Cardiac septum (tissue), 1 donor: ENCODE data around the gene ADIPOR2. TPM values are rescaled to one million over a fixed set of nuclear protein-coding genes. Genes with fewer than 3 reads are reported as not detected.
"Not testable (repeated sequence)": the region's sequence is repeated elsewhere in the genome, so short reads cannot be mapped to it uniquely, and the experiment has no call there.

ENCODE experiments used
- DNase-seq: peaks from one replicate; pipeline ENCODE4 v3.0.0-alpha.2; 2020; ENCODE audit warnings: low spot score
- intact Hi-C: fragments of 100-400 bp; cut with DNase I; formaldehyde crosslinking; loops from one replicate; pipeline ENCODE4 v1.14.0; 2022
- total RNA-seq: library from RNA; stranded (reverse); fragmentation: NEBNext Ultra II Directional; extraction: Animal tissue kit (Norgen Biotek cat#: 25700); gene quantifications from one replicate; pipeline ENCODE4 v1.2.1, GENCODE V29; 2021
- donor health status: DM: no; HTN: no; CAD: no.

ADIPOR2 gene
- total RNA-seq, 1 donor from 2014 or later: 33.4 TPM

DNA sequence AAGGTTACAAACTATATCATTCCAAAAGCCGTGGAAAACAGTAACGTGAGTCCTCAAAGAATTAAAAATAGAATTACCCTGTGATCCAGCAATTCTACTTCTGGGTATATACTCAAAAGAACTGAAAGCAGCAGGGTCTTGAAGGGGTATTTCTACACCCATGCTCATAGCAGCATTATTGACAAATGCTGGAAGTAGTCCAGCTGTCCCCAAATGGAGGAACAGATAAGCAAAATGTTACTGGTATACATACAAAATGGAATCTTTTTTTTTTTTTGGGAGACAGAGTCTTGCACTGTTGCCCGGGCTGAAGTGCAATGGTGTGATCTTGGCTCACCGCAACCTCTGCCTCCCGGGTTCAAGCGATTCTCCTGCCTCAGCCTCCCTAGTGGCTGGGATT lies 32.9 kb downstream of the ADIPOR2 start:
- intact Hi-C loops: no loop called here
- no peak for DNase-seq

DNA sequence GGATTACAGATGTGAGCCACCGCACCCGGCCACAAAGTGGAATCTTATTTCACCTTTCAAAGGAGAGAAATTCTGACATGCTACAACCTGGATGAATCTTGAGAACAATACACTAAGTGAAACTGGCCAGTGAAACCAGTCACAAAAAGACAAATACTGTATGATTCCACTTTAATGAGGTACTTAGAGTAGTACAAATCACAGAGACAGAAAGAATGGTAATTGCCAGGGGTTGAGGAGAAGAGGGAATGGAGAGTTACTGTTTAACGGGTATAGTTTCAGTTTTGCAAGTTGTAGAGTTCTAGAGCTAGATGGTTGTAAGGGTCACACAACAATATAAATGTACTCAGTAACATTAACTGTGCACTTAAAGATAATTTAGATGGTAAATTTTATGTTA lies 33.4 kb downstream of the ADIPOR2 start:
- DNase-seq: no peak
- intact Hi-C loops: no loop called here

DNA sequence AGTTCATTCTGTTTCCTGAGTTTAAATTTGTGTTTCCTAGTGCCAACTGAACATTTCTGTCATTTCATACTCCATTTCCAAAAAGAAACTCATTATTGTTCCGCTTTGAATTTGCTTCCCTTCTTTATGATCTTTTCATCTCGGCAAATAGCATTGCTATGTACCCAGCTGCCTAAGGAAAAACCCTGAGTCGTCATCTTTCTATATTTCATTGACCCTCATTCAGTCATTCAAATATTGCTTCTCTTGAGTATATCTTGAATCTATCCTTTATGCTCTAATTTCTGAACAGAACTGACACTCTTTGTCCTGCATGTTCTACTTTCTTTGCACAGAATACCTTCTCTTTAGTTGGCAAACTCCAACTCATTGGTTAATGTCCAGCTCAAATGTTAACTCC lies 35.9 kb downstream of the ADIPOR2 start:
- intact Hi-C loops: no loop called here
- no peak for DNase-seq

DNA sequence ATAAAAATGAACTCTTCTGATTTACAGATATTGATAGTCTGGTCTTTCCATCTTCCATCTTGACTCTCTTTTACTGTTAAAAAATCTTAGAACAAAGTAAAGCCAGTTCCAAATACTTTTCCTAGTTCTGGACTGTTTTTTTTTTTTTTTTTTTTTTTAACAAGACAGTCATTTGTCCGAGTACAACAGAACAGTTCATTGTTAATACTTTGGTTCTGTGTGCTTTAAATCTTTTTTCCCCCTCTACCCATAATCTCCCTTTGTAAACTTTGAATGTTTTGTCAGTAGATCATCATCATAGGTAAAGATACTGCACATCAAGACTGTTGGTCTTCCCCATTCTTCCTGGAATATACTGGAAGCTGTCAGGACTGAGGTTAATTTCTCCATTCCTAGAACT lies 38.0 kb downstream of the ADIPOR2 start:
- intact Hi-C loops: no loop called here
- DNase-seq: no peak

DNA sequence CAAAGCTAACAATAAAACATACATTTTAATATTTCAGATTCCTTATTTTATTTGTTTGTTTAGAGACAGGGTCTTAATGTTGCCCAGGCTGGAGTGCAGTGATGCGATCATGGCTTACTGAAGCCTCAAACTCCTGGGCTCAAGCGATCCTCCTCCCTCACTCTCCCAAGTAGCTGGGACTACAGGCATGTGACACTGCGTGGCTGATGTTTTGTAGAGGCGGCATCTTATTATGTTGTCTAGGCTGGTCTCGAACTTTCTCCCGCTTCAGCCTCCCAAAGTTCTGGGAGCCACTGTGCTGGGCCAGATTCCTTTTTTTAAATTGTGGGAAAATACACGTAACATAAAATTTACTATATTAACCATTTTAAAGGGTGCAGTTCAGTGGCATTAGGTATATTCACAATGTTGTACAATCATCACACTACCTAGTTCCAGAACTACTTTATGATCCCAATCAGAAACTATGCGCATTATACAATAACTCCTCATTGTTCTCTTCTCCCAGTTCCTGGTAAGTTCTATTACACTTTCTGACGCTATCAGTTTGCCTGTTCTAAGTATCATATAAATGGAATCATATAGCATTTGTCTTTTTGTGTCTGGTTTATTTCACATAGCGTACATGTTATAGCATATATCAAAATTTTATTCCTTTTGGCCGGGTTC lies 40.3 kb downstream of the ADIPOR2 start:
- intact Hi-C loops: no loop called here
- no peak for DNase-seq

DNA sequence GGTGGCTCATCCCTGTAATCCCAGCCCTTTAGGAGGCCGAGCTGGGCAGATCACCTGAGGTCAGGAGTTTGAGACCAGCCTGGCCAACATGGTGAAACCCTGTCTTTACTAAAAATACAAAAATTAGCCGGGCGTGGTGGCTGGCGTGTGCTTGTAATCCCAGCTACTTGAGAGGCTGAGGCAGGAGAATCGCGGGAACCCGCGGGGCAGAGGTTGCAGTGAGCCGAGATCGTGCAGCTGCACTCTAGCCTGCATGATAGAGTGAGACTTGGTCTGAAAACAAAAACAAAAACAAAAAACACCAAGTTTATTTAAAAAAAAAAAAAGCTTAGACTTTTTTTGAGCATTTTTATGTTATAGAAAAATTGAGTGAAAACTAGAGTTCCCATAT lies 40.8 kb downstream of the ADIPOR2 start:
- intact Hi-C loops, DNase-seq: not testable (repeated sequence)

DNA sequence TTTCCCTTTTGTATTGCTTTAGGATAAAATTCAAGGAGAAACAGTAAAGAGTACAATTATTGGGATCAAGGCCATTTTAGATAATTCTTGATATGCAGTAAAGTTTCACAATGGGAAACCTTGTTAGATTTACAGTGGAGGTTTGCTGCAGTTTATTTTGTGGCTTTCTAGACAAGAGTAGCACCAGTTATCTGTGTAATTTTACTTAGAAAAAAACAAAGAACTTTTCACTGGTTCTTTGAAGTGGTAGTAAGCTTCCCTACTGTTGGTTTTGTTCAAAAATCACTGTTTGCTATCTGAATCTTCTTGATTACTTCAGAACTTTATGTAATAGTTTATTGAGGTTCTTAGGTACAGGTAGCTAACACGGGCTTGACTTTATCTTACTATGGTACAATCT lies 42.0 kb downstream of the ADIPOR2 start:
- DNase-seq: no peak
- intact Hi-C loops: no loop called here

DNA sequence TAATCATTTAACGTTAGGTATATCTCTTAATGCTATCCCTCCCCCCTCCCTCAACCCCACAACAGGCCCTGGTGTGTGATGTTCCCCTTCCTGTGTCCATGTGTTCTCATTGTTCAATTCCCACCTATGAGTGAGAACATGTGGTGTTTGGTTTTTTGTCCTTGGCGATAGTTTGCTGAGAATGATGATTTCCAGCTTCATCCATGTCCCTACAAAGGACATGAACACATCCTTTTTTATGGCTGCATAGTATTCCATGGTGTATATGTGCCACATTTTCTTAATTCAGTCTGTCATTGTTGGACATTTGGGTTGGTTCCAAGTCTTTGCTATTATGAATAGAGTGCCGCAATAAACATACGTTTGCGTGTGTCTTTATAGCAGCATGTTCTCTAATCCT lies 42.8 kb downstream of the ADIPOR2 start:
- DNase-seq, intact Hi-C loops: not testable (repeated sequence)

DNA sequence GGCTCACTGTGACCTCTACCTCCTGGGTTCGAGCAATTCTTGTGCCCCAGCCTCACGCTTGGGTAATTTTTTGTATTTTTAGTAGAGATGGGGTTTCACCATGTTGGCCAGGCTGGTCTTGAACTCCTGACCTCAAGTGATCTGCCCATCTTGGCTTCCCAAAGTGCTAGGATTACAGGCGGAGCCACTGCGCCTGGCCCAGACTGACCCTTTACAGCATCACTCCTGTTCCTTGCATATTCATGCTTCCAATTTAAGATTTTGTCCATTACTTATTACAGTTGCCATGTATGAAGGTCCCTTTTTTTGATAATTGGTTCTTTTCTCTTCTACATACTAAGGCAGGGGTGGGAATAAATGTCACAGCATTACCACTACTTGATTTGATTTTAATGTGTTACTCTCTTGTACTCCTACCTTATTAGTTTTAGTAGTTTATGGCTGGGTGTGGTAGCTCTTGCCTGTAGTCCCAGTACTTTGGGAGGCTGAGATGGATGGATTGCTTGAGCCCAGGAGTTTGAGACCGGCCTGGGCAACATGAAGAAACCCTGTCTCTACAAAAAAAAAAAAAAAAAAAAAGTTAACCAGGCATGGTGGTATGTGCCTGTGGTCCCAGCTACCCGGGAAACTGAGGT lies 46.9 kb downstream of the ADIPOR2 start:
- DNase-seq: no peak
- intact Hi-C loops: no loop called here

DNA sequence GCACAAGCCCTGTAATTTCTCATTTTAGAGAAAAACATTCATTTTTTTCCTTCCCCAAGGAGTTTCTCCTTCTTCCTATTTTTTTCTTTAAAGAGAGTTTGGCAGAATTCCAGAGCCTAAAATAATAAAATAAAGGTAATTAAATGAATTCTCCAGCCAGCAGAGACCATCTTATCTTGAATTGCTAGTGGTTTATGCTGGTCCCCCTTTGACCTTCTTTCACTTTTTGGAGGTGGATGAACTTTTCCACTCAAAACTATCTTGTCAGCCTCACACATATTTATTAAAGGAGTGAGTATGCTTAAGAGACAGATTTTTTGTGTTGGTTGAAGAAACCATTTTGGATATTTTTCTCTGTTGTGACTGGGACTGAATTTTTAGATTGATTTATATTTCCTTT lies 47.6 kb downstream of the ADIPOR2 start:
- no peak for DNase-seq
- intact Hi-C loops: no loop called here

DNA sequence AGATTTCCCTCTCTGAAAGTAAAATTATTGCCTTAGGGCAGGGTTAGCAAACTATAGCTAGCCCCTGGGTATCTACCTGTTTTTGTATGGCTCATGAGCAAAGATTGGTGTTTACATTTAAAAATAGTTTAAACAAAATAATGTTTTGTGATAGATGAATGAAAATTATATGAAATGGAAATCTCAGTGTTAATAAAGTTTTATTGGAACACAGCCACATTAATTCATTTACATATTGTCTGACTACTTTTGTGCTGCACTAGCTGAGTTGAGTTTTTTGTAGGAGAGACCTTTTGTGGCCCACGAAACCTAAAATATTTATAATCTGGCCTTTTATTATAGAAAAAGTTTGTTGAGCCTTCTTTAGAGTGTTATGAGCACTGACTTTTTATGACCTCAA lies 48.5 kb downstream of the ADIPOR2 start:
- DNase-seq: no peak
- intact Hi-C loops: no loop called here

DNA sequence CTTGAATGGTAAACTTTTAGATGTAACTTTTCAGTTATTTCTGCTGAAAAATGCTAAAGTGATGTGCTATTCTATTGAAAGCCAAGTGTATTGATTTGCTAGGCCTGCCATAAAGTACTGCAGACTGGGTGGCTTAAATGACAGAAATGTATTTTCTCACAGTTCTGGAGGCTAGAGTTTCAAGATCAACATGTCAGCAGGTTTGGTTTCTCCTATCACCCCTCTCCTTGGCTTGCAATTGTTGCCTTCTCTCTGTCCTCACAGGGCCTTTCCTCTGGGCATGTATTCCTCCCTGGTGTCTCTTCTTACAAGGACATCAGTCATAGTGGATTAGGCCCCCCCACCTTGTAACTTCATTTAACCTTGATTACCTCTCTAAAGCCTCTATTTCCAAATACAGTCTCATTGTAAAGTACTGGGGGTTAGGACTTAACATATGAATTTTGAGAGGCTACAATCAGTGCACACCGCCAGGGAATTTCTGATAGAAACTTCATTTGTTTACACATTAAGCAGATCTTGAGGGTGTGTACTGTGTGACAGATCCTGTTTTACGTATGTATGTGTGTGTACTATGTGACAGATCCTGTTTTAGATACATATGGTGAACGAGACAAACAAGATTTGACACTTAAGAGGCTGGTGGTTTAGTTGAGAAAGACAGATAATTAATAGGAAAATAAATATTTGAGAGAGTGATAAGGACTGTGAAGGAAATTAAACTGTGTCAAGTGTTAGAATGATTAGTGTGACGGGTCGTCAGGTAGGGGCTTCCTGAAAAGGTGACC lies 49.5 kb downstream of the ADIPOR2 start:
- no peak for DNase-seq
- intact Hi-C loops: no loop called here

DNA sequence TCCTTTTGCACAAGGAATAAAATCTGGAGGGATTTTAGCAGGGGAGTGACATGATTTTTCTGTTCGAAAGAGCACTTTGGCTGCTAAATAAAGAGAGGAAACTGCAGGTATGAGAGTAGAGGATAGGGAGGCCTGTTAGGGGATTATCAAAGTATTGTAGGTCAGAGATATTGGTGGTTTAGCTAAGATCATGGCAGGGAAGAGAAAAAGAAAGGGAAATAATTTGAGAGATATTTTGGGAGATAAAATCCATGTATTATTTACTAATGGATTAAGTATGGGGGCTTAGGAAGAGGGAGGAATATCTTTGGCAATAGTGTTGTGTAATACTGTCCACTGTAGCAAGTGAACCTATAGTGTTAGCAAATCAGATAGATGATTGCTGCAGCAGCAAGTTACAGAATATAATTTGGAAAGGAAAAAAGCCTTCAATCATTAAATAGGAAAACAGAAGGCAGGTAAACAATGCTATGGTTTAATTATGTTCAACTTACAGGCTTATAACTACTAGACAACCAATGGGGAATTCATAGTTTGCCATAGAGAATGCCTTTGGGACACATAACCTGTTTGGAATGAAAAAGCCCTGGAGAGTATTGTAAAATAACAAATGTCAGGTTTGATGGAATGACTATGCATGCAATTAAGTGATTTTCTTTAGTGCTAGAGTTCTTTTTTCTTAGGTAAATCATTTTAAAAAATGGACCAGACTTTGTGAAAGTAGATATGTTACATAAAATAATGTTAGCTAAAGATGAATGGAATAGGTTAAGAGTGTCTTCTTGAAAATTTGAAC lies 50.5 kb downstream of the ADIPOR2 start:
- DNase-seq: no peak
- intact Hi-C loops: no loop called here

DNA sequence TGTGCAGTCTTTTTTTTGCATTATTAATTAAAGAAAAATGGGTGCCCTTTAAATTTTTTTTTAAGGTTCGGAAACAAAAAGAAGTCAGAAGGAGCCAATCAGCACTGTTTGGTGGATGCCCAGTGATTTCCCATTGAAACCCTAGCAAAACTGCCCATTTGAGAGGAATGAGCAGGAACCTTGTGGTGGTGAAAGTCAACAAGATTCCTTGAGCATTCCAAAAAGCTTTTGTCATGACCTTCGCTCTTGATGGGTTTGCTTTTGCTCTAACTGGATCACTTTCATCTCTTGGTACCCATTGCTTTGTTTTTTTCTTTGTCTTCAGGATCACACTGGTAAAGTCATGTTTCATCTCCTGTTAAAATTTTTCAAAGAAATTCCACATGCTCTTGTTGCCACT lies 54.1 kb downstream of the ADIPOR2 start:
- intact Hi-C loops: no loop called here
- no peak for DNase-seq

DNA sequence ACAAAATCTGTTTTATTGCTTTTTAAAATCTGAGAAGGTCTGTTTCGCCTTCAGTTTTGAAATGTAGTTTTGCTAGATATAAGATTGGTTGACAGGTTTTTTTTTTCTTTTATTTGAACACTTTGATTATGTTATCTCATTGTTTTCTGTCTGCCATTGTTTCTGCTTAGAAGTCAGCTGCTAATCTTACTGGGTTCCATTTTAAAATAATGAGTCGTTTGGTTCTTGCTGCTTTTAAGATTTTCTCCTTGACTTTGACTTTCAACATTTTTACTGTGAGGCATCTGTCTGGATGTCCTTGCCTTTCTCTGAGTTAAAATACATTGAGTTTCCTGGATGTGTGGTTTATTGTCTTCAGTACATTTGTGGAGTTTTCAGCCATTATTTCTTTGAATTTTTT lies 56.7 kb downstream of the ADIPOR2 start:
- no peak for DNase-seq
- intact Hi-C loops: no loop called here

DNA sequence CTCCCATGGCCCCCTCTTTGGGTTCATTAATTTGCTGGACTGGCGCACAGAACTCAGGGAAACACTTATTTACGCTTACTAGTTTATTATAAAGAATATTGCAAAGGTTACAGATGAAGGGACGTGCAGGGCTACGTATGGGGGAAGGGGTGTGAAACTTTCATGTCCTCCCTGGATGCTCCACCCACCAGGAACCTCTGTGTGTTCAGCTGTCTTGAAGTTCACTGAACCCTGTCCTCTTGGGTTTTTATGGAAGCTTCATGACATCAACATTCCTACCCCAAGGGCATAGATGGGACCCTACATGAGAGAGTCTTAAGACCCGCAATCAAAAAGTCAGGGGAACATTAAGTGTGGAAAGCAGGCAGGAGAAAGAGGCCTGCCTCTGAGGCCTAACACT lies 58.1 kb downstream of the ADIPOR2 start:
- intact Hi-C loops: no loop called here
- no peak for DNase-seq

DNA sequence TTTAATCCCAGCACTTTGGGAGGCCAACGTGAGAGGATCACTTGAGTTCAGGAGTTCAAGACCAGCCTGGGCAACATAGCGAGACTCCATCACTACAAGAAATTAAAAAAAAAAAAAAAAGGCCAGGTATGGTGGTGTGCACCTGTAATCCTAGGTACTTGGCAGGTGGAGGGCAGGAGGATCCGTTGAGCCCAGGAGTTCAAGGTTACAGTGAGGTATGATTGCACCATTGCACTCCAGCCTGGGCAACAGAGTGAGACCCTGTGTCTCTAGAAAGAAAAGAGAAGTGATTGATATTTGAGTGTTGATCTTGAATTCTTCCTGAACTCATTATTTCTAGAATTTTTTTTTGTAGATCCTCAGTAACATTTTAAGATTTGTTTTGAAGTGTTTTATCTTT lies 59.4 kb downstream of the ADIPOR2 start:
- intact Hi-C loops: no loop called here
- no peak for DNase-seq

DNA sequence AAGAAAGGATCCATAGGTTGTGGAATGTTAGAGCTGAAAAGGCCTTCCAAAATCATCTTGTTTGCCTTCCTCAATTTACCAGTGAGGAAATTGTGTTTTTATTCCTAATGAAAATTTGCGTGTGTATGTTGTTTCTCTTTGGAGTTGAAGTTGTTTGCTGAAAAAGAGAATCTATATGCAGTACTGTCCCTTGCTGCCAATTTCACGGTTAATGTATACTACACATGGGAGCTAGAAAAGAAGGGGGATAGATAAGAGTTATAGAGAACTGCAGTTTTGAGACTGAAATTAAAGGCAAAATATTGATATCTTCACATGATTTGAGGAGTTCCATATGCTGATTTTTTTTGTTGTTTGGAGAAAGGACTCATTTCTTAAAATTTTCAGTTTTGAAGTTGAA lies 67.5 kb downstream of the ADIPOR2 start:
- intact Hi-C loops: no loop called here
- DNase-seq: no peak

DNA sequence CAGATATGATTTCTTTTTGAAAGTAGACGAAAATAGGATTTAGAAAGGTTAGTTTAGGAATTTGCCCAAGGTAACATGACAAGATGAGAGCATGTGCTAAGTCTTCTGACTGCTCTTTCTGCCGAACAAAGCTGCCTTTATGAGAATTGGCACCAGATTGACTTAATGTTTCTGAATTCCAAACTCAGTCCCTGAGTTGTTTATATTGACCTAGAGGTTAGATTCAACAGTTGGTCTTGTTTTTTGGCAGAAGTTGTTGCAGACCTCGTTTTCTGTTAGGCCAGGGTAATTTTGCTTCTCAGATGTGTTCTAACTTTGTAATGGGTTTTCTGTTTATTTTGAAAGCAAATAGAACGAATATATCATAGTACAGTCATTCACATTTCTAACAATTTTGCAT lies 68.0 kb downstream of the ADIPOR2 start:
- intact Hi-C loops: no loop called here
- no peak for DNase-seq
